Measurements from ENCODE around the gene ZNF487. TPM values are rescaled to one million over a fixed set of nuclear protein-coding genes. Genes with fewer than 3 reads are reported as not detected.

The ZNF487 gene
- total and polyA plus RNA-seq, 8 donors = 0.45 to 11.0 (median 4.5) TPM

DNA sequence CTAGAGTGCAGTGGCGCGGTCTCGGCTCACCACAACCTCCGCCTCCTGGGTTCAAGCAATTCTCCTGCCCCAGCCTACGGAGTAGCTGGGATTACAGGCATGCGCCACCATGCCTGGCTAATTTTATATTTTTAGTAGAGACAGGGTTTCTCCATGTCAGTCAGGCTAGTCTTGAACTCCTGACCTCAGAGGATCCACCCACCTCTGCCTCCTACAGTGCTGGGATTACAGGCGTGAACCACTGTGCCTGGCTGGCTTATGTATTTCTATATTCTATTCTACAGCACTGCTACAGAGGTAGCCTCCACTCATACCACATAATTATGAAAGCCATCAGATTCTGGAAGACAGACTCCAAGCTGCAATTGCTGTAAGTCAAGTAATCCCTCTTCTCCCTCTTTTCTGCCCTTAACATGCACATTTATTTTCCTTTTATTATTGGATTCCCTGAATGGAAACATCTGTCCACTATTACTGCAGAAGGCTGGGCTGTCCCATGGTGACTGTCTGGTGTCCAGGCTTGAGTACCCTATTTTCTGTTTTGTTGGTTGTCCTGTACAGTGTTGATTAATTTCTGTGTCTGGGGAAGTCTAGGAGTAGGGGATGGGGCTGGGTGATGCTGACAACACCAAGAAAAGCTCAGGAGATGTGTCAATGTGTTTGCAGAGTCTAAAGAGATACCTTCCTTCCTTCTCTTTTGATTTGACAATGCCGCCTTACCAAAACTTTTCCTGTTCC is 5.8 kb upstream of the ZNF487 start:
- DNase-seq = no peak
- H3K4me1 ChIP-seq = peaks cover 4 to 14% (median 10%) of the 10 kb centered on the region in 4 donors
- no peaks in the 10 kb centered on the region for H3K36me3 ChIP-seq
- TF ChIP-seq, protein P1, sequence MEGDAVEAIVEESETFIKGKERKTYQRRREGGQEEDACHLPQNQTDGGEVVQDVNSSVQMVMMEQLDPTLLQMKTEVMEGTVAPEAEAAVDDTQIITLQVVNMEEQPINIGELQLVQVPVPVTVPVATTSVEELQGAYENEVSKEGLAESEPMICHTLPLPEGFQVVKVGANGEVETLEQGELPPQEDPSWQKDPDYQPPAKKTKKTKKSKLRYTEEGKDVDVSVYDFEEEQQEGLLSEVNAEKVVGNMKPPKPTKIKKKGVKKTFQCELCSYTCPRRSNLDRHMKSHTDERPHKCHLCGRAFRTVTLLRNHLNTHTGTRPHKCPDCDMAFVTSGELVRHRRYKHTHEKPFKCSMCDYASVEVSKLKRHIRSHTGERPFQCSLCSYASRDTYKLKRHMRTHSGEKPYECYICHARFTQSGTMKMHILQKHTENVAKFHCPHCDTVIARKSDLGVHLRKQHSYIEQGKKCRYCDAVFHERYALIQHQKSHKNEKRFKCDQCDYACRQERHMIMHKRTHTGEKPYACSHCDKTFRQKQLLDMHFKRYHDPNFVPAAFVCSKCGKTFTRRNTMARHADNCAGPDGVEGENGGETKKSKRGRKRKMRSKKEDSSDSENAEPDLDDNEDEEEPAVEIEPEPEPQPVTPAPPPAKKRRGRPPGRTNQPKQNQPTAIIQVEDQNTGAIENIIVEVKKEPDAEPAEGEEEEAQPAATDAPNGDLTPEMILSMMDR (IDR thresholded peaks at IDR 0.05) = no peak
- no peak for TF ChIP-seq EP300 (IDR thresholded peaks at IDR 0.05)
- H3K9me3 ChIP-seq = no peaks in the 10 kb centered on the region
- intact Hi-C loops (cut with DNase I; ENCODE audit: low total_unique reads) = no loop called here
- H3K4me3 ChIP-seq = no peak overlapping the region
- WGBS, 5 donors = 89 to 95% (median 95%) methylated on average over 8 of the region's 8 CpGs
- H3K27ac ChIP-seq = no peak overlapping the region
- H3K27me3 ChIP-seq = no peaks in the 10 kb centered on the region

GRCh38 chr10:43437141-43437870 is 395 bp downstream of the ZNF487 start:
- Histone ChIP-seq H3K4me3 (peak overlapping the region; percentile 58 to 81 (median 73)), H3K27me3 (no peaks in the 10 kb centered on the region), H3K36me3 (peaks cover 0 to 3% (median 0%) of the 10 kb centered on the region in 4 donors), H3K4me1 (peaks cover 4 to 21% (median 17%) of the 10 kb centered on the region in 4 donors), H3K27ac (peak overlapping the region; percentile 98 to 99 (median 98)), H3K9me3 (no peaks in the 10 kb centered on the region)
- WGBS, 5 donors = 5 to 8% (median 7%) methylated on average over 16 to 30 of the region's 30 CpGs
- intact Hi-C loops (cut with DNase I; ENCODE audit: low total_unique reads) = no loop called here
- DNase-seq = no peak
- TF ChIP-seq POLR2A (IDR thresholded peaks at IDR 0.05) (no peak), EP300 (IDR thresholded peaks at IDR 0.05) (no peak), POLR2AphosphoS5 (IDR thresholded peaks at IDR 0.05) (peak in 1 of 3 donors; percentile 54)
- TF ChIP-seq, protein P1 (IDR thresholded peaks at IDR 0.05) = no peak

DNA sequence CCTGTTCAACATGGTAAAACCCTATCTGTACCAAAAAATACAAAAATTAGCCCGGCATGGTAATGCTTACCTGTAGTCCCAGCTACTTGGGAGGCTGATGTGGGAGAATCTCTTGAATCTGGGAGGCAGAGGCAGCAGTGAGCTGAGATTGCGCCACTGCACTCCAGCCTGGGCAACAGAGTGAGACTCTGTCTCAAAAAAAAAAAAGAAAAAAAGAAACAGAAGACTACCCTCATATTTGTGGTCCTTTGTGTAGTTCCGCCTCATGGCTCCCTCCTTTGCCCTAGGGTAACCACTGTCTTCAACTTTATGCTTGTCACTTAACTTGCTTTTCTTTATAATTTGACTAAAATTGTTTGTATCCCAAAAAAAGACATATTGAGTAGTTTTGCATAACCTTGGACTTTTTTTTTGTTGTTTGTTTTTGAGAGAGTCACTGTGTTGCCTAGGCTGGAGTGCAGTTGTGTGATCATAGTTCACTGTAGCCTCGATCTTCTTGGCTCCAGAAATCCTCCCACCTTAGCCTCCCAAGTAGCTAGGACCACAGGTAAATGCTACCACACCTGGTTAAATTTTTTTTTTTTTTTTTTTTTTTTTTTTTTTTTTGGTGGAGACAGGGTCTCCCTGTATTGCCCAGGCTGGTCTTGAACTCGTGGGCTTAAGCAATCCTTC is 3.7 kb downstream of the ZNF487 start:
- Histone ChIP-seq H3K27ac (no peak overlapping the region), H3K36me3 (peaks cover 0 to 3% (median 0%) of the 10 kb centered on the region in 4 donors), H3K27me3 (no peaks in the 10 kb centered on the region), H3K4me3 (no peak overlapping the region), H3K9me3 (no peaks in the 10 kb centered on the region), H3K4me1 (peaks cover under 1 to 12% (median 8%) of the 10 kb centered on the region in 4 donors)
- no peak for TF ChIP-seq POLR2AphosphoS5 (IDR thresholded peaks at IDR 0.05)
- no peak for TF ChIP-seq POLR2A (IDR thresholded peaks at IDR 0.05)
- TF ChIP-seq EP300 (IDR thresholded peaks at IDR 0.05) = no peak
- TF ChIP-seq, protein P1 (IDR thresholded peaks at IDR 0.05) = no peak
- intact Hi-C loops (cut with DNase I; ENCODE audit: low total_unique reads) = no loop called here
- DNase-seq = no peak
- WGBS, 5 donors = 87 to 95% (median 88%) methylated on average over 5 of the region's 5 CpGs

GRCh38 chr10:43444323-43444722 is 7.4 kb downstream of the ZNF487 start:
- H3K4me3 ChIP-seq = no peak overlapping the region
- DNase-seq = peak in 1 of 2 donors; percentile 27
- 71 to 78% (median 76%) methylated on average over 7 of the region's 7 CpGs for WGBS, 5 donors

More at GRCh38 chr10:43444323-43444722, 7.4 kb downstream of the ZNF487 start:
- TF ChIP-seq POLR2A (IDR thresholded peaks at IDR 0.05) (no peak), EP300 (IDR thresholded peaks at IDR 0.05) (no peak), POLR2AphosphoS5 (IDR thresholded peaks at IDR 0.05) (no peak)
- peaks cover 0 to 3% (median 0%) of the 10 kb centered on the region in 4 donors for H3K36me3 ChIP-seq
- intact Hi-C loops (cut with DNase I; ENCODE audit: low total_unique reads) = no loop called here
- no peaks in the 10 kb centered on the region for H3K4me1 ChIP-seq
- no peaks in the 10 kb centered on the region for H3K27me3 ChIP-seq
- no peaks in the 10 kb centered on the region for H3K9me3 ChIP-seq
- H3K27ac ChIP-seq = no peak overlapping the region
